RCC 7860 (cell line): ENCODE results near the gene ENPP3.
A peak's percentile ranks its signal among the peaks of the same experiment; 100 is the strongest.

Experiments
- DNase-seq: peaks from one replicate; pipeline ENCODE4 v3.0.0-alpha.2; 2015; ENCODE audit warnings: low spot score
- FAIRE-seq: peaks from 2 replicates; lab custom pipeline; 2012; peaks lifted over from hg19 to GRCh38; lab: Jason Lieb, UNC

ENPP3 gene

DNA sequence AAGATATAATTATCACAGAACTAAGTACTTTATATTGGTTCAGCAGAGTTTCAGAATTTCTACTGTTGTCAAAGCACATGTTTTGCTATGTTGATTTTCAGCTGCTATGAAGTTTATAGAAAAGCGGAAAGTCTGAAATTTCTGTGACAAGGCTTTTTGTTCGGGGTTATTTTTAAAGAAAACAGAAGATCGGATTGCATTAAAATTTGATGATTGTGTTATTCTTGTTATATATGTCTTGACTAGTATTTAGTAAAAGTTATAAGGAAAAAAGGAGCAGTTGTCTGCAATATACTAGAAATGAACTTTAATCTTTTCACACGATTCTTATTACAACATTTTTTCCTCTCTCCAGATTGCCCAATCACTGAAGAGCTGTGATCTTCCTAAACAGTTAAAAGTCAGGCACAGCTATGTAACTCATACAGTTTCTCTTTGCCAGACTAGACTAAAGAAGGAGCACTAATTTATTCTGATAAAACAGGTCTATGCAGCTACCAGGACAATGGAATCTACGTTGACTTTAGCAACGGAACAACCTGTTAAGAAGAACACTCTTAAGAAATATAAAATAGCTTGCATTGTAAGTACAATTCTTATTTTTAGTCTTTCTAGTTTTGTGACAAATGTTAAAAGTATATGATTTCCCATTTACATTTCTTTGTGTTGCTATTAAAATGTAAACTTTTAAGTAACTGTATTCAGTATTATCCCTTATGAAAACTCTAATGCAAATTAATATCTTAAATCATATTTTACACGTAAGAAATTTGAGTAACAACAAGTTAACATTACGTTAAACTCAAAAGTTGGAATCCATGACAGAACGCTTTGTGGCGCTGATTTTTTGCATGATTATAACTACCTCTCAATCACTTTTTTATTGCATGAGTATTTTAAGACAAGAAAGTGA, at the start of gene ENPP3:
ENPP3 (plus strand) TSS at position 423 of the 913 bp plus-strand sequence; CDS start at position 506, 83 bp downstream.
- peak; percentile 29 for FAIRE-seq
- DNase-seq, result no peak

DNA sequence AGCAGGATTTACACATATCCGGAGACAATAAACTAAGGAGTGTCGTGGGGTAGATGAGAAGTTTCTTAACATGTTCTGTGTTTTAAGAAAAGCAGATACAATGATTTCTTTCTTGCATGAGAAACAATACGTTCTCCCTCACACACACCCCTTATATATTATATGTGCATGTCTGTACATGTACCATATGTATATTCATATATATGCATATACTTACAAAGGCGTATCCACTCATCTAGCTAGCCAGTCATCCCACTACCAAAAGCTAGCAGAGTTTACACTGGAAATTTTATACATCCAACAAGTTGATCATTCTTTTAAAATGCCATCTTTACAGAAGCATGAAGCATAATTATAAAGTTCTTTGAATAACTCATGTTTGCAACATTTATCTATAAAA, 49.2 kb upstream of the ENPP3 start:
- no peak for DNase-seq
- no peak for FAIRE-seq

- no peak for FAIRE-seq
- DNase-seq, result no peak
These were observed 48.5 kb upstream of the ENPP3 start for GRCh38 chr6:131588643-131589042.

DNA sequence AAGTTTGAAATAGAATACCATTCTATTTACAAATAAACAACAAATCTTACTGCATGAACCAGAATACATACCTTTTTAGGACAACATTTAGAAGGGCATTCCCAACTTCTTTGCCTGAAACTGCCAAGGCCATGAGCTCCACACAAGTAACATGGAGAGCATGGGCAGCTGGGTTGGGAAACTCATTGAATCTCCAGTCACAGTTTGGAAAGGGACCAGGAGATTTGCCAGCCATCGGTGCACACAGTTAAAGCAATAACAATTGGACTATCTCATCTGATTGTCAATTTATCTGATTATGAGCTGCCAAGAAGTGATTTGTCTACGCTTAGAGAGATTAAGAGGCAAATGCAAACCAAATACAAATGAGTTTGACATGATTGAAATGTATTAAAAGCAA, 44.2 kb upstream of the ENPP3 start:
- FAIRE-seq, result no peak
- no peak for DNase-seq

GRCh38 chr6:131594074-131594473, 43.0 kb upstream of the ENPP3 start:
- FAIRE-seq (no peak), DNase-seq (no peak)

- DNase-seq (peak; percentile 3), FAIRE-seq (no peak)
These were observed 39.7 kb upstream of the ENPP3 start for GRCh38 chr6:131597446-131597845.

GRCh38 chr6:131600716-131601115, 36.4 kb upstream of the ENPP3 start:
- DNase-seq (no peak), FAIRE-seq (no peak)

DNA sequence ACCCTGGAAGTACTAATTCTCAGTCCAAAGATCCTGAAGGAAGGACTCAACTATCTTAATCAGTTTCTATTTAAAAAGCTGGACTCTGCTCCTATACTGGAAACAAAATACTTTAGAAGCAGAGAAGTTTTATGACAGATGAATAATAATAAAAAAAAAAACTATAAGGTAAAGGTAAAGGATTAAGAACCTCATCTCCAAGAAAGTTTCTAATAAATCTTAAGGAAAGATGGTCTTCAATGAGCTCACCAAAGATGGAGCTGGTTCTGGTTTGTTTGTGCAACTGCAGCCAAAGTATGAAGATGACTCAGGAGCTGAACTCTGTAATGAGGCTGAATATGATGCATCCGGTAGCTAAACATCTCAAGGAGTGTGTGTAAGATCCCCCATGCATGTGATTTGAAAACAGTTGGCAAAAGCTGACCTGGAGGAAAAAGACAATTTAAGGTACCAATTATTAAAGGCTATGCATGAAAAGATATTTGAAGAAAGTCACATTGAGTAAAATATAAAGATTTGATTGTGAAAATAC, 34.3 kb upstream of the ENPP3 start:
- FAIRE-seq, result no peak
- peak; percentile 6 for DNase-seq

GRCh38 chr6:131613296-131613925, 23.7 kb upstream of the ENPP3 start:
- FAIRE-seq, result no peak

DNA sequence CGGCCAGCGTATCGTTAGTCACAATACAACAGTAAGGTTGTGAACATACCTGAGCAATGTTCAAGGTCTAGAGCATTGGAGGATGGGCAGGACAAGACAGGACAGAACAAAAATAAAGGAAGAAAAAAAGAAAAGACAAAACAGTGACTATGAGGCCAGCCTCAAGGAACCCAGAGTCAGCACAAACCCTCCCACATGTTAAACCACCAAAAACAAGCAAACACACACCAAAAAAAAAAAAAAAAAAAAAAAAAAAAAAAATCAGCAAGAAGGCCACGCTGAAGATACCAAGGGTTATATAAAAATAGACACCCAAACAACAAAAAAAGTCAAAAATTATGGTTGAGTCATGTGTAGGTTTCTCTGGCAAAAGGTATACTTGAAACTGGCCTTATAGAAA, 21.8 kb upstream of the ENPP3 start:
- no peak for FAIRE-seq
- no peak for DNase-seq

More at GRCh38 chr6:131613296-131613925, 23.7 kb upstream of the ENPP3 start:
- DNase-seq, result no peak

DNA sequence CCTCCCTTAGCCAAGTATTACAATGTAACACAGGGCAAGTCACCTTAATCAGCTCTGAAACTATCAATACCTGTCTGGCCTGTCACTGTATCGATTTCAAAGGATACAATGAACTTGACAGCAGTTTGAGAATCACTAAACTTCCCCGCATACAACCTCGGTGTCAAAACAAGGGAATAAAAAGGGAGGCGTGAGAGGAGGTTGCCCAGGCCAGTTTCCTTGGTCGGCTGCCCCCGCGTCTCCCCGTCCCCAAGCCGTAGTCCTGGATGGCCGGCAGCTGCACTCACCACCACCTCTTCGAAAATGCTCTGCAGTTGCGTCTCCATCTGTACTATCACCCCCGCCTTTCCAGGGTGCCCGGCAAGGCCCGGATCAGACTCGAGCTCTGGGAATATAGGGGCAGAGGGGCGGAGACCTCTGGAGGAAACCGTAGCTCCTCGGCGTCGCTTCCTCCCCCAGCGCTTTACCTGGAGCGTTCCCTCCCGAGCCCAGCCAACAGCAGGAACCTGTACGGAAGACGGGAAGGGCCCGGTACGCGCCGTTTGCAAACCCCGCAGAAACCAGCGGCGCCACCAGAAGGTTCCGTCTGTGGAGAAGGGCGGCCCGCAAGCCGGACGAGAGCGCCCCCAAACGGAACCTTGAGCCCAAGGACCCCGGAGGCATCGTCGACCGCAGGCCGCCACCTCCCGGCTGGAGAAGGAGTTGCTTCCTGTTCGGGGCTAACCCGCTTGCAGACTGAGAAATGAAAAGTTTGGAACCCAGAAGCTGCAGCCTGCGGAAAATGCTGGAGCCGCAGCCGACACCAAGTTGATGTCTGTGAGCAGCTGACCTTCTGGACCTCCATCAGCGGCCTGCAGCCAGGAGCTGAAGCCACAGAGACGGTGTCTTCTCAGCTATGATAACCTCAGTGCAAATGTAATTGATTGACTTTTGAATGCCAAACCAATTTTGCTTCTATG, 9.1 kb upstream of the ENPP3 start, which contains the start of gene MED23:
MED23 (minus strand) TSS at position 519 of the 959 bp plus-strand sequence; CDS start at position 326, 193 bp downstream.
- no peak for FAIRE-seq
- peak; percentile 82 for DNase-seq

DNA sequence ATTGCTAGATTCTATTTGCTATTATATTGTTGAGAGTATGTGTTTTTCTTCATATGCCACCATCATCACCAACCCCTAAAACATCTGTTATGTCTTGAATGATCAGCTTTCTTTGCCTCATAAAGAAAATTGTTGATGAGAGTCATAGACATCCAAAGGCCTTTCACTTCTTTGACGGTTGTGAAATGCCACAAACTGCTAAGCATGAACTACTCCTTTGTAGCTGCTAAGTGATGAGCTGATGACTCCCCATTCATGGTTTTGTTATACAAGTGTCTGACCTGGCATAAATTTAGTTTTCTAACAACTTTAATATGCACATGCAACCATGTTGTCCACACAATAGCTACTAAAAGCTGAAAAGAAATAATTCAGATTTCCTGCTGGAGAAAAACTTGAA, 8.4 kb upstream of the ENPP3 start:
- DNase-seq, result no peak

DNA sequence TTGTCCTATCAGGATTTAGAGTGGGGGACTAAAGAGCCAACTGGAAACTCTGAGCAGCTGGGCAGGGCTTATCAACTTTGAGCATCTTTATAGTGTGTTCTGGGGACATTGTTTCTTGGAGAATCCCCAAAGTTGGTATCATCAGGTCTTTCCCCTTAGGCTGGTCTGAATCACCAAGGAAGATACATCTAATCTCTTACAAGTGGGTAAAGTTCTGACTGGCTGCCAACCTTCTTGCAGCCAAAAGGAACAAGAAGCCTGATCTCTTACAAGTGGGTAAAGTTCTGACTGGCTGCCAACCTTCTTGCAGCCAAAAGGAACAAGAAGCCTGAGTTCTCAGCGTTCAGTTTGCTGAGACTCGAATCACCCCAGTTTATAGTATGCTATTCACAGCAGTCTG, 7.5 kb upstream of the ENPP3 start:
- FAIRE-seq (no peak), DNase-seq (no peak)

More for the DNA sequence above, 8.4 kb upstream of the ENPP3 start:
- FAIRE-seq, result no peak

DNA sequence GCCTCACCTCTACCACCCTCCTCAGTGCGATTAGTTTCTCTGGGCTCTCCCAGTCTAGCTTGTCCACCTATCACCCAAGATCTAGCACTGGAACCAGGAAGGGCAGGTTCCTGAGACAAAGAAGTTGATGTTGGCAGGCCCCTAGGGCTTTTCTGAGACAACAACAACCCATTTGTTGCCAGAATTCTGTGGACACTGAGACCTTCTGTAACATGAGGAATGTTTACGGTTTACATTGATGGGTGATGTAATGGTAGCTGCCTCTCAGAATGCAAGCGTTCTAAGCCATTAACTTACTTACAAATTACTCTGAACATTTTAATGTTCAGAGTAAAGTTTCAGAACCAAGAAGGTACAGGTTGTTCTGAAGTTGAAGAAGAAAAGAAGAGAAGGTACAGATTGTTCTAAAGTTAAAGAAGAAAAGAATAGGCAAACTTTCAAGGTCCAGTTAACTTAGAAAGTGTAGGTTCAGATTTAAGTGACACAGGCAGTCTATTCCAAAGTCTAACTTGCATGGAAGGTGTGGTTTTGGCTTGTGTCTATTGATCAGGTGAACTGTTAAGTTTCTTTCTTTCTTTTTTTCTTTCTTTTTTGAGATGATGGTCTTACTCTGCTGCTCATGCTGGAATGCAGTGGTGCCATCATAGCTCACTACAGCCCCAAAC, 5.3 kb upstream of the ENPP3 start:
- no peak for FAIRE-seq
- DNase-seq, result no peak

- FAIRE-seq, result peak; percentile 92
- DNase-seq, result peak; percentile 78
These were observed 1.4 kb upstream of the ENPP3 start for GRCh38 chr6:131635384-131636340.

GRCh38 chr6:131638013-131638412, 911 bp downstream of the ENPP3 start:
- FAIRE-seq (no peak), DNase-seq (no peak)

GRCh38 chr6:131640100-131640499, 3.0 kb downstream of the ENPP3 start:
- no peak for FAIRE-seq
- DNase-seq, result no peak

GRCh38 chr6:131640576-131640975, 3.5 kb downstream of the ENPP3 start:
- no peak for FAIRE-seq
- no peak for DNase-seq

DNA sequence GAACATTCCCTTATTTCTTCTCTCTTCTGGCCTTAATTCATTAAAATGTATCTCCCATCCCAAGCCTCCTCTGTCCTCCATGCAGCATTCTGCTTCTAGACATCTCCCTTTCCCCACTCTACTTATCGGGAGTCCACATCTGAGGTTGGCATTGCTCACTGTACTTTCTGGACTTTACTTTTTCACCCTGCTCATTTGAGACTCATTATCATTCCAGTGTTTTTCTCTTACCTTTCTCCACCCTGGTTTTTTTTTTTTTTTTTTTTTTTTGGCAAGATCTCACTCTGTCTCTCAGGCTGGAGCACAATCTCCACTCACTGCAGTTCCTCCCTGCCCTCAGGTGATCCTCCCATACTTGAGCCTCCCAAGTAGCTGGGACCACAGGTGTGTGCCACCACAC, 4.5 kb downstream of the ENPP3 start:
- FAIRE-seq (no peak), DNase-seq (no peak)
